GM18873 (cell line): ENCODE results near the gene STMN3.
"Not testable (repeated sequence)": the region's sequence is repeated elsewhere in the genome, so short reads cannot be mapped to it uniquely, and the experiment has no call there.

ENCODE experiments used
- ATAC-seq: cut with Tn5 transposase; IDR thresholded peaks from one replicate; pipeline ENCODE4 v1.9.1; 2021; ENCODE audit warnings: mild to moderate bottlenecking, moderate library complexity, moderate number of reproducible peaks; ENCODE audit not compliant: unreplicated experiment, low FRiP score

Gene STMN3

DNA sequence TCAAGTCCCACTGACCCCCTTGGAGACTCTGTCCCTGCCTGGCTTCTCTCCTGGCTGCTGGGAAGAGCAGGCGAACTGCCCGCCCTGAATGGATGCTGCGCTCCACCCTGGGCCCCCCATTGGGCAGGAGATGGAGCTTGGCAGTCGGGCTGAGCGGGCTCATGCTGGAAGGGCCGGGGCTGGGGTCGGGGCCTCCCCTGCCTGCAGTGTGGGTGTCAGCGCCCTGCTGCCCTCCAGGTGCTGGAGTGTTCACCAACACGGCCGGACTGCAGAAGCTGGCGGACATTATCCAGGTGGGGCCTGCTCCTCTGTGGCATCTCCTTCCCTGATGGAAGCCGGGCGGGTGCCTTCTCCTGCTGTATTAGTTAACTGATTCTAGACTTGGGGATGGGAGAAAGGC lies 27.2 kb upstream of the STMN3 start:
- no peak for ATAC-seq

- ATAC-seq: no peak
These were observed 26.6 kb upstream of the STMN3 start for GRCh38 chr20:63679799-63680305.

DNA sequence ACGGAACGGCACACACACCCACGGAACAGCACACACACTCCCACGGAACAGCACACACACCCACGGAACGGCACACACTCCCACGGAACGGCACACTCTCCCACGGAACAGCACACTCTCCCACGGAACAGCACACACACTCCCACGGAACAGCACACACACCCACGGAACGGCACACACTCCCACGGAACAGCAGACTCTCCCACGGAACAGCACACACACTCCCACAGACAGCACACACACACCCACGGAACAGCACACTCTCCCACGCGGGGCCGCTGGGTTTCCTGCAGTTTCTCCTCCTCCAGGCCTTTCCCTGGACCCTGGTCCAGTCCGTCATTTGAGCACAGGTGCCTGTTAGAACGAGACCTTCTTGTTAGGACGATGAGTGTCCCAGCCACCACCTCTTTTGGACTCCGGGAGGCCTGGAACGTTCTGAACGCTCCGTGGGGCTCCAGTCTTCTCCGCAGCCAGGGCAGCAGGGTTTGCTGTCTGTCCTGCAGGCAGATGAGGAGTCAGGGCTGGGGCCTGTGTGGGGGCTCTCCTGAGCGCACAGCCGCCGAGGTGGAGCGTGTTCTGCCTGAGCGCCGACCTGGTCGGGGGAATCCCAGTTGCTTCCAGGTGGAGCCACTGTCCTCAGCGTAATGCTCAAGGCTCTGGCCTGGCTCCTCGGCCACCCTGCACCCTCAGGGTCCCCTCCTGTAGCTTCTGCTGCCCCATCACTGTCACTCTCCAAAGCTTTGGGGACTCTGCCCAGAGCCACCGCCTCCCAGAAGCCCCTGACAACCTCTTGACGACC lies 25.6 kb upstream of the STMN3 start:
- ATAC-seq: no peak

- no peak for ATAC-seq
These were observed 24.8 kb upstream of the STMN3 start for GRCh38 chr20:63678071-63678470.

DNA sequence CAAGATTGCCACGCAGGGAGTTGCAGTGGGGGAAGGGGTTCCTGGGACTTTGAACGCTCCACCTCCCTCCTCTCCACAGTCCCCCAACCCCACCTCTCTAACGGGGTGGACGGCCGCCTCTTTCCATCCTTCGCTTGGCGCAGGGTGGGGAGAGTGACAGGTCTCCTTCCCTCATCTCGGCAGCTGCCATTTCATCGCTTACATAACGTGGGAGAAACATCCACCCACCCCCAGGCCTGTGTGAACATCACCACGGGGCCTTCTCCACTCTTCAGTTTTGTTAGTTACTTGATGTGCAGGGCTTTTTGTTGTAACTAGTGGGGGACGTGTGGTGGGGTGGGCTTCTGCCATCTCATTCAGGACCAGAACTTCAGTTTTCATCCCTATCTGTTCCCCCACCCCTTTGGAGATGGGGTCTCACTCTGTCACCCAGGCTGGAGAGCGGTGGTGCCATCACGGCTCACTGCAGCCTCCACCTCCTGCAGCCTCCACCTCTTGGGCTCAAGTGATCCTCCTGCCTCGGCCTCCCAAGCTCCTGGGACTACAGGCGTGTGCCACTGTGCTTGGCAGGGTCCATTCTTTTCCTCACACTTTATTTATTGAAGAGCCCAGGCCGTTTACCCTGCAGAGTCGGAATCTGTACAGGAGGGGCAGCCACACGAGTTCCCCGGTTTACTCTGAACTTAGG lies 22.6 kb upstream of the STMN3 start:
- ATAC-seq: no peak

DNA sequence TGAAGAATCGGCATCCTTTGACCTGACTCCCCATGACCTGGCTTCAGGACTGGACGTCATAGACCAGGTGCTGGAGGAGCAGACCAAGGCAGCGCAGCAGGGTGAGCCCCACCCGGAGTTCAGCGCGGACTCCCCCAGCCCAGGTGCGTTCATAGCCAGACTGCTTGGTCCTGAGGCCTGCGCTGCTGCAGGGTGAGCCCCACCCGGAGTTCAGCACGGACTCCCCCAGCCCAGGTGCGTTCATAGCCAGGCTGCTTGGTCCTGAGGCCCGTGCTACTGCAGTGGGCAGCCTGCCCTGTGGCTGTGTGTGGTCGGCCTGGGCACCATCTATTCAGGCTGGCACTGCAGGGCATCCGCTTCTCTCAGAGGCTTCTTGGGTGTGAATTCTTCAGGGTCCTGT lies 20.7 kb upstream of the STMN3 start:
- no peak for ATAC-seq

GRCh38 chr20:63672666-63673065 lies 19.4 kb upstream of the STMN3 start:
- ATAC-seq: no peak

- ATAC-seq: not testable (repeated sequence)
These were observed 18.5 kb upstream of the STMN3 start for GRCh38 chr20:63671695-63672094.

- no peak for ATAC-seq
These were observed 15.1 kb upstream of the STMN3 start for GRCh38 chr20:63668351-63668750.

DNA sequence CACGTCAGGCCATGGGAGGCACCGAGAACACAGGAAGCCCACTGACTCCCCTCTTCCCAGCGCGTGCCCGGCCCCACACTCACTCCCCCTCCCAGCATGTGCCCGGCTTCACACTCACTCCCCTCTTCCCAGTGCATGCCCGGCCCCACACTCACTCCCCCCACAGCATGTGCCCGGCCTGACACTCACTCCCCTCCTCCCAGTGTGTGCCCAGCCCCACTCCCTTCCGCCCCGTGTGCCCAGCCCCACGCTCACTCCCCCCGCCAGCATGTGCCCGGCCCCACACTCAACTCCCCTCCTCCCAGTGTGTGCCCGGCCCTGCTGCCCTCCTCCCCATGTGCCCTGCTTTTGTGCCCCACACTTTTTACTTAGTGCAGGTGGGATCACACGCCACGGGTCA lies 14.6 kb upstream of the STMN3 start:
- ATAC-seq: no peak

DNA sequence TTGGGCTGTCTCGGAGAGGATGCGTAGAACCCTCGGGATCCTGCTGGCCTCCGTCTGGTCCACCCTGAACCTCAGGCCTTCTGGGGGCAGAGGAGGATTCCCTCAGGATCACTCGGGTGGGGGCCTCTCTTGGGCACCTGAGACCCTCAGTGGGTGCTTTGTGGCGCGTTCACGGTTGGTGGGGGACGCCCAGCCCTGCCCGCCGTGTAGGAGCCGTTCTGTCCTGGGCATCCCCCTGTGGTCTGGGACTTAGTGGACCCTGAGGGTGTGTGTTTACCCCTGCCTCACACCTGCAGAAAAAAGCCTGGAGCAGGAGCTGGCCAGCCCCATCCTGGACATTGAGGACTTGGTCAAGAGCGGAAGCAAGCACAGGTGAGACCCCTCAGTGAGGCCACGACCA lies 12.5 kb upstream of the STMN3 start:
- ATAC-seq: no peak

GRCh38 chr20:63664861-63665594 lies 11.8 kb upstream of the STMN3 start:
- no peak for ATAC-seq

DNA sequence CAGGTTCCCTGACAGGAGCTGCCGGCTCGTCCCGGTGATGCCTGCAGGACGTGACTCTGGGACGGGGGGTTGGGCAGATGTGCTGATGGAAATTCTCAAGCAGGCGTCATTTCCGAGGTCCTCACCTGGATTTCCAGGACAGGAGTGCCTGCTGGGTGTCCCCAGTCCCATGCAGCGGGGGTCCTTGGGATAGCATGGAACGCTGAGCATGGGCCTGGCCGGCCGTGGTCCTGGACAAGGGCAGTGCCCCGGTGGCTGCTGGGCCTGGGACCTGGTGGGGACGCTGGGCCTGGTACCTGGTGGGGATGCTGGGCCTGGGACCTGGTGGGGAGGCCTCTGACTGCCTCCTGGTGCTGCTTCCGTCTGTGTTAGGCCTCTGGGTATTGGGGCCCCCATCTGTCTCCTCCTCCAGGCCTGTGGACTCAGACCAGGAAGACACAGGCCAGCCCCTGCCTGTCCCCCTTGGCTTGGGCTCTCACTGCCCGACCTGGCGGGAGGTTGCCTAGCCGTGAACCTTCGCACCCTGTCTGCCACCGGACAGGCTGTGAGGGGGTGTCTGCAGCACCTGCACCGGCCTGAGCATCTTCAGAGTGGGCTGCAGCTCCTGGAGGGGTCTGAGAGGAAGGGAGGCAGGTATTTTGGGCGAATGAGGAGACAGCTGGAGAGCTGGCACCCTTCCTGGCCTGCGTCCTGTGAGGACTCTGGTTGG lies 11.1 kb upstream of the STMN3 start:
- no peak for ATAC-seq

GRCh38 chr20:63663332-63664066 lies 10.3 kb upstream of the STMN3 start:
- no peak for ATAC-seq

DNA sequence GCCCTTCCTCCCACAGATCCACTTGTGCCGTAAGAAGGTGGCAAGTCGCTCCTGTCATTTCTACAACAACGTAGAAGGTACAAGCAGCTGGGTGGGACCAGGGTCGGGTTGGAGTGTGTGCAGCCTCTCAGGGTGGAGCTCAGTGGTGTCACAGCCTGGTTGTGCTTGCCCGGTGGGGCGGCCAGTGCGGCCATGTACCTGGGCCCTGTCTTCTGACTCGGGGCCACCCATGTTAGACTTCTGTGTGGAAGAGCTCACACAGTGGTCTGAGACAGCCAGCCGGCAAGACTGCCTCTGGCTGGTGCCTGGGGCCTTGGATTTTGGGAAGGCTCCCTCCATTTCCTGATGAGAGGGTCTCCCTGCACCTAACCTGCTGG lies 9.6 kb upstream of the STMN3 start:
- no peak for ATAC-seq

- no peak for ATAC-seq
These were observed 9.0 kb upstream of the STMN3 start for GRCh38 chr20:63661959-63662812.

DNA sequence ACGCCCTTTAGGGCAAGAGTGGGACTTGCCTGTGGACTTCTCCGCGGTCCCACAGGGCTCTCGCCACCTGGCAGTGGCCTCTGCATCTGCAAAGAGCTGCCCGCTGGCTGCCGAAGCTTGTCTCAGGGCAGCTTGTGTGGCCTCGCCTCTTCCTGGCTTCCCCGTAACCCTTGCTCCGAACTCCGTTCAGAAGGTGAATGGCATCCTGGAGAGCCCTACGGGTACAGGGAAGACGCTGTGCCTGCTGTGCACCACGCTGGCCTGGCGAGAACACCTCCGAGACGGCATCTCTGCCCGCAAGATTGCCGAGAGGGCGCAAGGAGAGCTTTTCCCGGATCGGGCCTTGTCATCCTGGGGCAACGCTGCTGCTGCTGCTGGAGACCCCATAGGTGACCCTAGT lies 7.9 kb upstream of the STMN3 start:
- no peak for ATAC-seq

DNA sequence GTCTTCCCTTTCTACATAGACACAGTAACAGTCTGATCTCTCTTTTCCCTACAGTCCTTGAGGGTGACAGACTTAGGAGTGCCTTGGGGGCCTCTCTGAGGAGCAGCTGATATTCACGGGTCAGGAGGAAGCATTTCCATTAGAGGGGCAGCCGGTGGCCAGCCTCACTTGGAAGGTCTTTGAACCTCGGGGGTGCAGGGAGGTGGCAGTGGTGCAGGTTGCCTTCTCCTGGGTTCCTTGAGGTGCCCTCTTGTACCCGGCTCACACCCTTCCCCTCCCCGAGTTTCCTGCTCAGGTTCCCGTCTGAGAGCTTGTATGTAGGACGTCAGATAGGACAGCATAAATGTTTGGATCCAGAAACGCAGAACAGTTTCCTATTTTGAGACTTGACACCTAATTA lies 7.4 kb upstream of the STMN3 start:
- ATAC-seq: no peak

- ATAC-seq: not testable (repeated sequence)
These were observed 7.0 kb upstream of the STMN3 start for GRCh38 chr20:63660174-63660573.
